GM19328 (cell line): ENCODE data around the gene DDX54.
A peak's percentile ranks its signal among the peaks of the same experiment; 100 is the strongest.
"Not testable (repeated sequence)": the region's sequence is repeated elsewhere in the genome, so short reads cannot be mapped to it uniquely, and the experiment has no call there.

Experiments used
- ATAC-seq: cut with Tn5 transposase; IDR thresholded peaks from one replicate; pipeline ENCODE4 v1.9.1; 2021; ENCODE audit warnings: mild to moderate bottlenecking, moderate library complexity; ENCODE audit not compliant: unreplicated experiment

The DDX54 gene

DNA sequence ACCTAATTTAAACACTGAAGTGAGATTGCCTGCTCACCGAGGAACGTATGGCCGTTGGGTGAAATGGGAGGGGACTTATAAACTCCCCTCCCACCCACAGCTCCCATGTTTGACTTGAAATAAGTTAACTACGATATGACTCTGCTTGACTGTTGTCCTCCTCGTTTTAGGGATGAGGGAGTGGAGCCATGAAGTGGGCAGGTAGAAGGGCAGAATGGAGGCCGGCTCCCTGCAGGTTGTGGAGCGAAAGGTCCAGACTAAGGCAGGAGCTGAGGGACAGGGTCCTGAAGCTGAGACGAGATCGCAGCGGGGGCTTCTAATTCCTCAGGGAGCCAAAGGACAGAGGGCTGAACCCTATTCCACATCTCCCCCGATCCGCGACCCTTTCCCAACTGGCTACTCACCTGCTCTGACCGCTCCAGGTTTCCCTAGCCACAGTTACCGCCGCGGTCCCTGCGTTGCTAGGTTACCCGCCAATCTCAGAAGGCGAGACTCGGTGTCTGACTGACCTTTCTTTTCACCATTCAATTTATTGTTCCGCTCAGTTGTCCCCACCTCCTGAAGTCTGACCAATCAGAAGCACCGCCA lies 35.4 kb upstream of the DDX54 start:
- no peak for ATAC-seq

DNA sequence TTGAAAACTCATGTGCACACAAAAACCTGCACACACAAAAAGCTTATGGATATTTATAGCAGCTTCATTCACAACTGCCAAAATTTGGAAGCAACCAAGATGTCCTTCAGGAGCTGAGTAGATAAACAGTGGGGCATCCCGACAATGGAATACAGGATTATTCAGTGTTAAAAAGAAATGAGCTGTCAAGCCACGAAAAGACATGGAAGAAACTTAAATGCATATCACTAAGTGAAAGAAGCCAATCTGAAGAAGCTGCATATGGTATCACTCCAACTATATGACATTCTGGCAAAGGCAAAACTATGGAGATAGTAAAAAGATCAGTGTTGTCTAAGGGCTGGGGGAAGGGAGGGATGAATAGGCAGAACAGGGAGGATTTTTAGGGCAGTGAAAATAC lies 30.7 kb upstream of the DDX54 start:
- ATAC-seq = no peak

DNA sequence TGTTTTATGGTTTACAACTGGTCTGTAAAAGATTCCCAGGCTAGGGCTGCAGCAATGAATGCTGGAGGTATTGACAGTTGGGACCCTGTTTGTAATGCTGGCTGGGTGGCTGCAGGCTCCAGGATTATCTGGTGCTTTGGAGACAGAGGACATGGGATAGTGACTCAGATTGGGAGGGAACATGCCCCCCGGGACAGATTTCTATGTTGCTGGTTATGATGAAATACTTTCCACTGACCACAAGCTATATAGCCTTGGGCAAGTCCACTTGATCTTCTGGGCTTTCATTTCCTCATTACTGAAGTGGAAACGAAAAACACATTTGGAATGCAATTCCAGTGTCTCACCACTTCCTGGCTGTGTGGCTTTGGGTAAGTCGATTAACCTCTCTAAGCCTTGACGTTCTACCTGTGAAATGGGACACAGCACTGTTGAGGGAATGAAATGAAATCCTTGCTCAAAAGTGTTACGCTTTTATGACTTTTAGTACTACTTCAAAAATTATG lies 29.7 kb upstream of the DDX54 start:
- ATAC-seq = no peak

- no peak for ATAC-seq
Measured at GRCh38 chr12:113211160-113211559, 25.9 kb upstream of the DDX54 start.

- peak; percentile 75 for ATAC-seq
Measured at GRCh38 chr12:113208041-113208934, 23.0 kb upstream of the DDX54 start.

DNA sequence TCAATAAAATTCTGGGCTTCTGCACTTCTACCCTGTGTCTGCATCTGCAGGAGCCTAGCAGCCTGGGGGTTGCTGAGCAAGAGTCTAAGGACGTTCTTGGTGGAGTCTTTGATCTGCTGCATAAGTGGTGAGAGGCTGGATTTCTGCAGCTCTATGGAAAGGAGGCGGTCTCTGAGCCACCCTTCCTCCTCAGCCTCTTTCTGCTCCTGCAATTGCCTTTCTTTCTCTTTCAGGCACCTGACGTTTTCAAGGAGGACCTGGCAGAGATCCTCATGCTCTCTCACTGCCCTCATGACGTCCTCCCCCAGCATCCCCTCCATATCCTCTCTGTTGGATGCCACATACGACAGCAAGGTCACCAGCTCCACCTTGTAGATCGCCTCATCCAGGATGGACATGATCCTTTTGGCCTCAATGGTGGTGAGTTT lies 22.3 kb upstream of the DDX54 start:
- ATAC-seq = no peak

DNA sequence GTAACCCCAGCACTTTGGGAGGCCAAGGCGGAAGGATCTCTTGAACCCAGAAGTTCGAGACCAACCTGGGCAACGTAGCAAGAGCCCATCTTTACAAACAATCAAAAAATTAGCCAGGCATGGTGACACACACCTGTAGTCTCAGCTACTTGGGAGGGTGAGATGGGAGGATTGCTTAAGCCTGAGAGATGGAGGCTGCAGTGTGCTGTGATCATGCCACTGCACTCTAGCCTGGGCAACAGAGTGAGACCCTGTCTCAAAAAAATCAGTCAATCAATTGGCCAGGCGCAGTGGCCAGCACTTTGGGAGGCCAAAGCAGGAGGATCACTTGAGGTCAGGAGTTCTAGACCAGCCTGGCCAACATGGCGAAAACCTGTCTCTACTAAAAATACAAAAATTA lies 21.5 kb upstream of the DDX54 start:
- not testable (repeated sequence) for ATAC-seq

DNA sequence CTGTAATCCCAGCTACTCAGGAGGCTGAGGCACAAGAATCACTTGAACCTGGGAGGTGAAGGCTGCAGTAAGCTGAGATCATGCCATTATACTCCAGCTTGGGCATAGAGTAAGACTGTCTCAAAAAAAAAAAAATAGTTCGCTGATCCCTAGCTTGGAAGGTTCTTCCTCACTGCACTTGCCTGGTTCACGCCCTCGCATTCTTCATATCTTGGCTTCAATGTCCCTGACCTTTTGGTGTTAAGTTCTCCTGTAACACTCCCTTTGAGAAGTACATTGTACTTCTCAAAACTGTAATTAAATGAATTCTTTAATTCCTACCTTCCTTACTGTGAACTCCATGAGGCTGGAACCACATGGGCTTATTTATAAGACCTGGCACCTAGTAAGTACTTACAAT lies 19.5 kb upstream of the DDX54 start:
- no peak for ATAC-seq

- no peak for ATAC-seq
Measured at GRCh38 chr12:113203852-113204760, 18.8 kb upstream of the DDX54 start.

- ATAC-seq = no peak
Measured at GRCh38 chr12:113202300-113203075, 17.2 kb upstream of the DDX54 start.

DNA sequence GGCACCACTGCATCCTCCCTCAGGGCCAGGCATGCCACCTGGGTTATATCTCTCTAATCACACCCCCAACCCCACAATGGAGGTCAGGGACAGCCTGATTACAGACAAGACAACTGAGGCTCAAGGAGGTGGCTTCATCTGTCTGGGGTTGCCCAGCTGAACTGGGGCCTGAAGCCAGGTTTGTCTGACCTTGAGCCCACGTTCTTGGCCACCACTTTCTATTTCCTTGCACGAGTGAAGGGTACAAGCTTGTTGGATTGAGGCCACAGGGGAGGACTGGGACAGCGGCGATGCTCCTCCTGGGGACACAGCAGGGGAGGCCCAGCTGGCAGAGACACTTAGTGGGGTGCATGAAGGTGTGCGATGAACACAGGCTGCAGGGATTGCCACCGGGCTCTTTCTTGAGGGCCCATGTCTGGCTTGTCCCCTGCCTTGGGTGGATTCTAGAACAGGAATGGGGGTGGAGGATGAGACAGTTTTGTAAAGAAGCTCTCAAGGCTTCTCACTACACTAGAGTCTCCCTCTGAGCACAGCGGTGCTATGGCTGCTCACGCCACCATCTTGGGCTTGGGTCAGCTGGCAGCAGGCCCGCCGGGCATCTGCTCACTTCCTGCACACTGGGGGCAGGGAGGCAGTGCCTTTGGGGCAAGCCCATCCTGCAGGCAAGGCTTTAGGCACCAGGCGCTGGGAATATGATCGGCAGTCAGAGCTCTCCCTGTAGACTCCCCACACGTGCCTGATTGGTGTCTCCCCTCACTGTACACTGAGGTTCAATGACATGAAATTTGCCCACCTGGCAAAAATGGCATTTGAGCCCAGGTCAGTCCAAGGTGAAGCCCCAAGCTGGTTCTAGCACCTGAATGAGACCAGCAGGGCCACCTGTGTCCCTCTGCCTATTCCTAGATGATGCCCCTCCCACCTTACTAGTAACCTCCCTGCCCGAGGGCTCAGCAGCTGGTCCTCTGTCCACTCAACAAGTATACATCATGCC lies 16.2 kb upstream of the DDX54 start:
- no peak for ATAC-seq

GRCh38 chr12:113200021-113200797 lies 14.9 kb upstream of the DDX54 start:
- no peak for ATAC-seq

DNA sequence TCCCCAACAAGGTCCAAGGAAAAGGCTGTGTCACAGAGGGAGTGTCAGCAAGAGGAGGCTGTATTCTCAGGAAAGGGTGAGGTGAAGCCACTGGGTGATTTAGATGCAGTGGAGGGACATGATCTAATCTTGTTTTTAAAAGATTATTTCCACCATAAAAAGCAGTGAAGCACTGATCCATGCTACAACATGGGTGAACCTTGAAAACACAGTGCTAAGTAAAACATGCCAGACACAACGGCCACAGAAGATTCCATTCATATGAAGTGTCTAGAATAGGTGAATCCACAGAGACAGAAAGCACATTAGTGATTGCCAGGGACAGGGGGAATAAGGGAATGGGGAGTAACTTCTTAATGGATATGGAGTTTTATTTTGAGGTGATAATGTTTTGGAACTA lies 13.0 kb upstream of the DDX54 start:
- ATAC-seq = no peak

DNA sequence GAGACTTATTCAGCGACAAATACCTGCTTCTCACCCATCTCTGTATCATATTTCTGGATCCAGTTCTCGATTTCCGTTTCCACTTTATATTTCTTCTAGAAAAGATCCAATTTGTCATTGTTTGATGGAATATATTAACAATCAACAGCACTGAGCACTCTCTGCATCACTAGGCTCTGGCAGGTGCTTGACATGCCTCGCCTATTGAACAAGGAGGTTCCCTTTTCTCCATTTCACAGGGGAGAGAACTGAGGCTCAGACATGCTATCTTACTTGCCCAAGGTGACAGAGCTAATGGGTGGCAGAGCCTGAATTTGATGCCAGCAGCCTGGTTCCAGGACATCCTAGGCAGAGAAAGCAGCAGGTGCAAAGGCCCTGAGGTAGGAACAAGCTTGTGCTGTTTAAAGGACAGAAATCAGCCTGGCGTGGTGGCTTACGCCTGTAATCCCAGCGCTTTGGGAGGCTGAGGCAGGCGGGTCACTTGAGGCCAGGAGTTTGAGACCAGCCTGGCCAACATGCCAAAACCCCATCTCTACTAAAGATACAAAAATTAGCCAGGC lies 12.3 kb upstream of the DDX54 start:
- ATAC-seq = no peak

DNA sequence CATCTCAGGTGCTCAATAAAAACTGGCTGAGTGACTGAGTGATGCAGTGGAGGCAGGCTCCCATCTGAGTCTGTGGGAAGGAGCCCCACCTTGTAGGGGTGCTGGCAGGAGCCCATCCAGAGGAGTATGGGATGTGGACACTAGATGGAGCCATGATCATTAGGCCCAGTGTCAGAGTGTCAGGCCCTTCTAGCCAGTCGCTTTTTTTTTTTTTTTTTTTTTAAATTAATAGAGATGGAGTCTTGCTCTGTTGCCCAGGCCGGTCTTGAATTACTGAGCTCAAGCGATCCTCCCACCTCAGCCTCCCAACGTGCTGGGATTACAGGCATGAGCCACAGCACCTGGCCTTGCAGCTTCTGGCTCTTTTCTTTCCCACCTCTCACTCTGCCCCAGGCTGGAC lies 11.7 kb upstream of the DDX54 start:
- peak; percentile 76 for ATAC-seq

GRCh38 chr12:113196582-113196981 lies 11.3 kb upstream of the DDX54 start:
- ATAC-seq = no peak

DNA sequence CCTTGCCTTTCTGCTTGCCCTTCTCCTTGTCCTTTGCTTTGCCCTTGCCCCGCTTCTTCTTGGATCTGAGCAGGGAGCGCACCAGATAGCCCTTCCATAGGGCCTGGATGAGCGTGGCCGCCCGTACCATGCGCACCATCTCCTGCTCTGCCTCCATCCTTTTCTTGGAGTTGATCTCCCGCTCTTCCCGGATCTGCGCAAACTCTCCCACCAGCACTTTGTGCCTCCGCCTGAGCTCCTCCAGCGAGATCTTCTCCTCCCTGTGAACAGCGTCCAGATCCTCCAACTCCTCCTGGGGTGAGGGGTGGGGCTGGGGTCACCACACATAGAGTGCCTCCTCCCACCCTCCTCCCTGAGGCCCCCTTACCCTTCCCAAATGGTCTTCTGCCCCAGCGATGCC lies 10.3 kb upstream of the DDX54 start:
- ATAC-seq = no peak

DNA sequence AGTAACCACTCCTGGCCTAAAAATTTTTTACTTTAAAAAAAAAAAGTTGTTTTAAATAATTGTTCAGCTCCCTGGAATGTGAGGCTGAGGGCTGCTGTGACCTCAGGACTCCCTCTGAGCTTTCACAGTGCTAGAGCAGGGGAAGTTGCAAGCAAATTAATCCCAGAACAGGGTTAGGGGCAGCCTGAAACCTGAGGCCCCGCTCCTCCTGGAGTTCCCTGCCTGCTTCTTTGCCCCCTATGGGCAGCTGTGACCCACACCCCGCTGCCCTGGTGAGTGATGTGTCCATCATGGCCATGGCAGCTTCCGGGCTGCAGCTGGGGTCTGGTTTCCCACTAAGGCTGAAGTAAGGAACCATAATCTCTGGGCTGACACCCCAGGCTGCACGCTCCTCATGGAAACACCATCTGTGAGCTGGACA lies 9.7 kb upstream of the DDX54 start:
- no peak for ATAC-seq
